Measurements from ENCODE around the gene SNAPIN.

SNAPIN gene

GRCh38 chr1:153610334-153610733 is 48.2 kb upstream of the SNAPIN start:
- H3K27ac ChIP-seq (ENCODE audit: low read depth, low read length, poor library complexity, severe bottlenecking) = no peak overlapping the region
- H2AFZ ChIP-seq (ENCODE audit: low read length) = no peak overlapping the region
- no peak overlapping the region for H3K9ac ChIP-seq (ENCODE audit: low read length)
- no peaks in the 10 kb centered on the region; the same call in 1 of the 2 replicates for H3K27me3 ChIP-seq (ENCODE audit: insufficient read depth, low read length)
- no peak for TF ChIP-seq CTCF (IDR thresholded peaks at IDR 0.05; ENCODE audit: low read length)
- no peak for TF ChIP-seq EZH2 (IDR thresholded peaks at IDR 0.05; ENCODE audit: borderline replicate concordance, low read length)
- H3K9me2 ChIP-seq (ENCODE audit: low read depth, low read length) = no peaks in the 10 kb centered on the region
- no peaks in the 10 kb centered on the region for H3K36me3 ChIP-seq (ENCODE audit: insufficient read depth, low read length)
- no peak overlapping the region for H3K4me3 ChIP-seq (ENCODE audit: low read depth, low read length, poor library complexity, severe bottlenecking)
- H4K20me1 ChIP-seq (ENCODE audit: insufficient read depth, low read length) = no peaks in the 10 kb centered on the region
- no peaks in the 10 kb centered on the region for H3K9me3 ChIP-seq (ENCODE audit: low read length)
- no peaks in the 10 kb centered on the region for H3K79me2 ChIP-seq (ENCODE audit: insufficient read depth, low read length)
- H3K4me2 ChIP-seq (ENCODE audit: low read length) = no peak overlapping the region
- no peaks in the 10 kb centered on the region for H3K4me1 ChIP-seq (ENCODE audit: insufficient read depth, low read length, severe bottlenecking)
- no peaks in the 10 kb centered on the region for H3F3A ChIP-seq (ENCODE audit: insufficient read depth, low read length)

- H3F3A ChIP-seq (ENCODE audit: insufficient read depth, low read length) = no peaks in the 10 kb centered on the region
- no peaks in the 10 kb centered on the region for H3K9me3 ChIP-seq (ENCODE audit: low read length)
- no peak overlapping the region for H3K4me2 ChIP-seq (ENCODE audit: low read length)
- H3K27ac ChIP-seq (ENCODE audit: low read depth, low read length, poor library complexity, severe bottlenecking) = no peak overlapping the region
- no peaks in the 10 kb centered on the region for H3K4me1 ChIP-seq (ENCODE audit: insufficient read depth, low read length, severe bottlenecking)
- no peak overlapping the region for H2AFZ ChIP-seq (ENCODE audit: low read length)
- no peaks in the 10 kb centered on the region; the same call in 1 of the 2 replicates for H3K27me3 ChIP-seq (ENCODE audit: insufficient read depth, low read length)
- H3K4me3 ChIP-seq (ENCODE audit: low read depth, low read length, poor library complexity, severe bottlenecking) = no peak overlapping the region
- H4K20me1 ChIP-seq (ENCODE audit: insufficient read depth, low read length) = no peaks in the 10 kb centered on the region
- H3K9me2 ChIP-seq (ENCODE audit: low read depth, low read length) = no peaks in the 10 kb centered on the region
- no peak for TF ChIP-seq CTCF (IDR thresholded peaks at IDR 0.05; ENCODE audit: low read length)
- no peak for TF ChIP-seq EZH2 (IDR thresholded peaks at IDR 0.05; ENCODE audit: borderline replicate concordance, low read length)
- H3K36me3 ChIP-seq (ENCODE audit: insufficient read depth, low read length) = no peaks in the 10 kb centered on the region
- no peaks in the 10 kb centered on the region for H3K79me2 ChIP-seq (ENCODE audit: insufficient read depth, low read length)
- no peak overlapping the region for H3K9ac ChIP-seq (ENCODE audit: low read length)
These were observed 47.6 kb upstream of the SNAPIN start for GRCh38 chr1:153610811-153611301.

- H3K27me3 ChIP-seq (ENCODE audit: insufficient read depth, low read length) = no peaks in the 10 kb centered on the region; the same call in 1 of the 2 replicates
- H3K27ac ChIP-seq (ENCODE audit: low read depth, low read length, poor library complexity, severe bottlenecking) = no peak overlapping the region
- H3K9me2 ChIP-seq (ENCODE audit: low read depth, low read length) = no peaks in the 10 kb centered on the region
- H4K20me1 ChIP-seq (ENCODE audit: insufficient read depth, low read length) = no peaks in the 10 kb centered on the region
- H2AFZ ChIP-seq (ENCODE audit: low read length) = no peak overlapping the region
- H3K9me3 ChIP-seq (ENCODE audit: low read length) = no peaks in the 10 kb centered on the region
- no peaks in the 10 kb centered on the region for H3F3A ChIP-seq (ENCODE audit: insufficient read depth, low read length)
- no peak overlapping the region for H3K9ac ChIP-seq (ENCODE audit: low read length)
- no peaks in the 10 kb centered on the region for H3K79me2 ChIP-seq (ENCODE audit: insufficient read depth, low read length)
- TF ChIP-seq CTCF (IDR thresholded peaks at IDR 0.05; ENCODE audit: low read length) (no peak), EZH2 (IDR thresholded peaks at IDR 0.05; ENCODE audit: borderline replicate concordance, low read length) (no peak)
- H3K4me2 ChIP-seq (ENCODE audit: low read length) = no peak overlapping the region
- no peaks in the 10 kb centered on the region for H3K36me3 ChIP-seq (ENCODE audit: insufficient read depth, low read length)
- no peak overlapping the region for H3K4me3 ChIP-seq (ENCODE audit: low read depth, low read length, poor library complexity, severe bottlenecking)
- H3K4me1 ChIP-seq (ENCODE audit: insufficient read depth, low read length, severe bottlenecking) = no peaks in the 10 kb centered on the region
These were observed 47.1 kb upstream of the SNAPIN start for GRCh38 chr1:153611356-153611755.
